H1 (cell line): ENCODE measurements around the gene HERC5. TPM values are rescaled to one million over a fixed set of nuclear protein-coding genes. Genes with fewer than 3 reads are reported as not detected.

Experiments used
- CTCF ChIA-PET: fragments of 300-600 bp; sonication (Branson Sonifier 250); formaldehyde crosslinking; loops from one replicate; lab custom pipeline; 2021; ENCODE audit not compliant: partially characterized antibody; lab: Charles Lee
- POLR2A ChIA-PET: fragments of 300-600 bp; sonication (Branson Sonifier 250); formaldehyde crosslinking; loops from one replicate; lab custom pipeline; 2021; ENCODE audit warnings: inconsistent platforms; ENCODE audit not compliant: partially characterized antibody; lab: Charles Lee
- DNase-seq, 2 experiments: peaks; one replicate each; pipeline versions ENCODE4 v3.0.0 to v3.0.0-alpha.2; 2010 to 2022; ENCODE audit warnings: low spot score in 2 of 2, low read depth in 1 of 2, mixed read lengths in 1 of 2
- FAIRE-seq: peaks from 2 replicates; lab custom pipeline; 2011; peaks lifted over from hg19 to GRCh38; lab: Jason Lieb, UNC
- H2AFZ ChIP-seq: 2 replicates; pipeline ENCODE4 v1.8.1; 2012; ENCODE audit warnings: low read length, inconsistent platforms
- H2AK5ac ChIP-seq: 2 replicates; pipeline ENCODE4 v1.6.1; 2013; ENCODE audit warnings: low read depth, low read length
- H2BK120ac ChIP-seq: replicated peaks from 2 replicates; pipeline ENCODE3; 2013; ENCODE audit warnings: low read depth, low read length, inconsistent platforms
- H2BK12ac ChIP-seq: 2 replicates; pipeline ENCODE4 v1.6.1; 2013; ENCODE audit warnings: low read depth, low read length
- H2BK15ac ChIP-seq: 2 replicates; pipeline ENCODE4 v1.6.1; 2013; ENCODE audit warnings: low read length
- H2BK20ac ChIP-seq: 2 replicates; pipeline ENCODE4 v1.6.1; 2013; ENCODE audit warnings: low read length
- H2BK5ac ChIP-seq: 2 replicates; pipeline ENCODE4 v1.6.1; 2013; ENCODE audit warnings: low read depth, low read length
- H3K14ac ChIP-seq: 2 replicates; pipeline ENCODE4 v1.6.1; 2013; ENCODE audit warnings: inconsistent platforms; ENCODE audit not compliant: insufficient read length
- H3K18ac ChIP-seq: 2 replicates; pipeline ENCODE4 v1.6.1; 2013; ENCODE audit warnings: low read length; ENCODE audit errors: extremely low read depth
- H3K23ac ChIP-seq: 2 replicates; pipeline ENCODE4 v1.6.1; 2013; ENCODE audit warnings: inconsistent platforms; ENCODE audit not compliant: insufficient read length
- H3K23me2 ChIP-seq: 2 replicates; pipeline ENCODE4 v1.6.1; 2013; ENCODE audit warnings: low read depth, low read length
- H3K27ac ChIP-seq: 2 replicates; pipeline ENCODE4 v1.6.1; 2011; ENCODE audit warnings: low read depth, low read length, inconsistent platforms
- H3K27me3 ChIP-seq, 4 experiments: replicated peaks in 1 of 4; 1 replicate in 1 of 4; 2 replicates in 3 of 4; pipeline versions ENCODE4 v1.6.1 to v1.8.1; 2011 to 2013; ENCODE audit warnings: low read length in 3 of 4, mild to moderate bottlenecking in 3 of 4, inconsistent platforms in 2 of 4, mixed read lengths in 2 of 4, moderate library complexity in 1 of 4; ENCODE audit not compliant: control insufficient read depth in 3 of 4, insufficient read depth in 3 of 4; ENCODE audit errors: extremely low read depth in 1 of 4
- H3K36me3 ChIP-seq, 4 experiments: 2 replicates each; pipeline versions ENCODE4 v1.6.1 to v1.8.1; 2011 to 2013; ENCODE audit warnings: mild to moderate bottlenecking in 4 of 4, low read length in 3 of 4, moderate library complexity in 2 of 4, control low read depth in 1 of 4, inconsistent platforms in 1 of 4; ENCODE audit not compliant: insufficient read depth in 4 of 4, control insufficient read depth in 2 of 4
- H3K4ac ChIP-seq: replicated peaks from 2 replicates; pipeline ENCODE3; 2013; ENCODE audit warnings: low read length, low read depth, mixed read lengths, inconsistent platforms; ENCODE audit not compliant: insufficient read length
- H3K4me1 ChIP-seq, 4 experiments: replicated peaks in 1 of 4; 1 replicate in 1 of 4; 2 replicates in 3 of 4; pipeline versions ENCODE4 v1.6.1 to v1.8.1; 2011 to 2013; ENCODE audit warnings: low read length in 3 of 4, inconsistent platforms in 2 of 4, mixed read lengths in 1 of 4; ENCODE audit not compliant: insufficient read depth in 4 of 4, control insufficient read depth in 3 of 4
- H3K4me2 ChIP-seq, 2 experiments: 2 replicates each; pipeline versions ENCODE4 v1.6.1 to v1.8.1; 2011 to 2013; ENCODE audit warnings: low read depth in 2 of 2, low read length in 2 of 2, control low read depth in 1 of 2, inconsistent platforms in 1 of 2, mild to moderate bottlenecking in 1 of 2; ENCODE audit not compliant: insufficient read depth in 1 of 2
- H3K4me3 ChIP-seq, 4 experiments: fragments of 200-600, 300-600 bp in 1 of 4; sonication (generic), shearing (Covaris generic), sonication (Bioruptor Twin) in 1 of 4; 2 replicates each; pipeline versions ENCODE4 v1.5.1 to v1.8.1; 2011 to 2016; ENCODE audit warnings: low read length in 4 of 4, low read depth in 3 of 4, control low read depth in 2 of 4, inconsistent platforms in 2 of 4, mild to moderate bottlenecking in 2 of 4, mixed read lengths in 1 of 4, moderate library complexity in 1 of 4; ENCODE audit not compliant: insufficient read depth in 2 of 4; ENCODE audit errors: extremely low read depth in 1 of 4
- H3K56ac ChIP-seq: replicated peaks from 2 replicates; pipeline ENCODE3; 2013; ENCODE audit warnings: low read depth, mild to moderate bottlenecking, mixed read lengths, low read length, inconsistent platforms; ENCODE audit not compliant: insufficient read length
- H3K79me1 ChIP-seq: 2 replicates; pipeline ENCODE4 v1.6.1; 2013; ENCODE audit warnings: low read depth, low read length, control low read depth
- H3K79me2 ChIP-seq, 2 experiments: 2 replicates each; pipeline versions ENCODE4 v1.6.1 to v1.8.1; 2012 to 2013; ENCODE audit warnings: low read length in 2 of 2, mild to moderate bottlenecking in 2 of 2, inconsistent platforms in 1 of 2; ENCODE audit not compliant: insufficient read depth in 2 of 2, control insufficient read depth in 1 of 2
- H3K9ac ChIP-seq, 4 experiments: replicated peaks in 1 of 4; 1 replicate in 1 of 4; 2 replicates in 3 of 4; pipeline versions ENCODE4 v1.6.1 to v1.8.1; 2011 to 2013; ENCODE audit warnings: low read depth in 3 of 4, low read length in 3 of 4, control low read depth in 2 of 4, mild to moderate bottlenecking in 2 of 4, moderate library complexity in 2 of 4, inconsistent platforms in 1 of 4; ENCODE audit errors: extremely low read depth in 1 of 4
- H3K9me3 ChIP-seq, 2 experiments: 2 replicates each; pipeline versions ENCODE4 v1.6.1 to v1.8.1; 2012 to 2013; ENCODE audit warnings: mild to moderate bottlenecking in 2 of 2, moderate library complexity in 2 of 2, control low read depth in 1 of 2, inconsistent platforms in 1 of 2, low read depth in 1 of 2, low read length in 1 of 2, mixed read lengths in 1 of 2; ENCODE audit not compliant: insufficient read depth in 2 of 2
- H4K20me1 ChIP-seq, 2 experiments: replicated peaks in 1 of 2; 2 replicates each; pipeline versions ENCODE3 to v1.8.1; 2011 to 2013; ENCODE audit warnings: inconsistent platforms in 2 of 2, low read length in 2 of 2, mild to moderate bottlenecking in 1 of 2; ENCODE audit not compliant: insufficient read depth in 2 of 2, control insufficient read depth in 1 of 2
- H4K5ac ChIP-seq: 2 replicates; pipeline ENCODE4 v1.6.1; 2013; ENCODE audit warnings: low read length, low read depth, mixed read lengths, inconsistent platforms; ENCODE audit not compliant: insufficient read length
- H4K8ac ChIP-seq: 2 replicates; pipeline ENCODE4 v1.8.0; 2013; ENCODE audit warnings: mild to moderate bottlenecking, moderate library complexity, low read length, inconsistent platforms; ENCODE audit not compliant: insufficient read depth; ENCODE audit errors: extremely low read depth
- H4K91ac ChIP-seq: replicated peaks from 2 replicates; pipeline ENCODE3; 2013; ENCODE audit warnings: low read length, mixed read lengths, inconsistent platforms; ENCODE audit not compliant: insufficient read length
- ASH2L ChIP-seq: fragments of 200-600, 300-600 bp; sonication (generic); IDR thresholded peaks from one replicate; pipeline ENCODE4 v1.7.1; 2017; ENCODE audit warnings: low read length
- GABPA ChIP-seq: IDR thresholded peaks from 2 replicates; pipeline ENCODE4 v1.6.1; 2011; ENCODE audit warnings: mild to moderate bottlenecking, low read length, moderate library complexity, borderline replicate concordance; ENCODE audit not compliant: insufficient read depth
- KDM5A ChIP-seq: fragments of 200-600 bp; IDR thresholded peaks from 2 replicates; pipeline ENCODE4 v1.7.1; 2012; ENCODE audit warnings: mild to moderate bottlenecking, low read length, inconsistent platforms, mixed read lengths
- PHF8 ChIP-seq: fragments of 200-600 bp; sonication (generic); conservative IDR thresholded peaks from 2 replicates; pipeline ENCODE4 v1.7.1; 2012; ENCODE audit warnings: low read depth, mild to moderate bottlenecking, inconsistent platforms, low read length, moderate library complexity
- POLR2AphosphoS5 ChIP-seq: IDR thresholded peaks from 2 replicates; pipeline ENCODE4 v1.6.1; 2011; ENCODE audit warnings: low read depth, low read length
- POU5F1 ChIP-seq: IDR thresholded peaks from 2 replicates; pipeline ENCODE4 v1.6.1; 2011; ENCODE audit warnings: low read depth, mild to moderate bottlenecking, low read length, moderate library complexity
- RFX5 ChIP-seq: IDR thresholded peaks from 2 replicates; pipeline ENCODE4 v1.6.1; 2011; ENCODE audit warnings: low read depth, low read length, improper control_type of control experiment, borderline replicate concordance
- SP2 ChIP-seq: IDR thresholded peaks from 2 replicates; pipeline ENCODE4 v1.6.1; 2012; ENCODE audit warnings: mild to moderate bottlenecking, low read length, inconsistent platforms
- TEAD4 ChIP-seq: IDR thresholded peaks from 2 replicates; pipeline ENCODE4 v1.6.1; 2012; ENCODE audit warnings: low read depth, low read length, inconsistent platforms, mixed read lengths
- WGBS, 2 experiments: shearing (Covaris generic) in 1 of 2; methylation state at CpG; one replicate each; pipeline versions ENCODE4 v1.1.6 to v1.1.7; 2013 to 2015; ENCODE audit warnings: low lambda C conversion rate in 2 of 2, mixed read lengths in 2 of 2, inconsistent platforms in 1 of 2, low coverage in 1 of 2, missing lambda C conversion rate in 1 of 2; ENCODE audit not compliant: insufficient replicate concordance in 2 of 2, insufficient coverage in 1 of 2, insufficient read length in 1 of 2; ENCODE audit errors: extremely low coverage in 1 of 2, missing lambda C conversion rate in 1 of 2; 5-methylcytosine and 5-hydroxymethylcytosine counted together
- polyA plus RNA-seq, 7 experiments: library from polyadenylated mRNA; depleted of rRNA in 3 of 7; stranded (reverse) in 5 of 7; unstranded in 2 of 7; fragments of >200 nt in 5 of 7; fragments of 200-250 nt in 2 of 7; gene quantifications; 1 replicate in 5 of 7; 2 replicates in 1 of 7; 4 replicates in 1 of 7; pipeline versions ENCODE4 v1.2.1 to v1.2.3, GENCODE V29; 2011 to 2013; ENCODE audit warnings: missing spikeins in 2 of 7, mixed read lengths in 2 of 7
- total RNA-seq: library from RNA; stranded (reverse); fragmentation: NEBNext Ultra II Directional; extraction: Animal tissue kit (Norgen Biotek cat#: 25700); gene quantifications from 2 replicates; pipeline ENCODE4 v1.2.1, GENCODE V29; 2021
- TF ChIP-seq, protein P1 (sequence below): IDR thresholded peaks from 2 replicates; pipeline ENCODE4 v1.6.1; 2011; ENCODE audit warnings: low read depth, mild to moderate bottlenecking, low read length; ENCODE audit not compliant: insufficient read depth
- TF ChIP-seq, protein P2 (sequence below): IDR thresholded peaks from 2 replicates; pipeline ENCODE4 v1.6.1; 2011; ENCODE audit warnings: low read length, improper control_type of control experiment
- TF ChIP-seq, protein P3 (sequence below): IDR thresholded peaks from 2 replicates; pipeline ENCODE4 v1.6.1; 2012; ENCODE audit warnings: inconsistent platforms

The HERC5 gene
- total and polyA plus RNA-seq, 2 of the 8 experiments (the other 6 are each of a cell fraction or from before 2014, with no cell fraction given), result 6.6 to 20.7 TPM

DNA sequence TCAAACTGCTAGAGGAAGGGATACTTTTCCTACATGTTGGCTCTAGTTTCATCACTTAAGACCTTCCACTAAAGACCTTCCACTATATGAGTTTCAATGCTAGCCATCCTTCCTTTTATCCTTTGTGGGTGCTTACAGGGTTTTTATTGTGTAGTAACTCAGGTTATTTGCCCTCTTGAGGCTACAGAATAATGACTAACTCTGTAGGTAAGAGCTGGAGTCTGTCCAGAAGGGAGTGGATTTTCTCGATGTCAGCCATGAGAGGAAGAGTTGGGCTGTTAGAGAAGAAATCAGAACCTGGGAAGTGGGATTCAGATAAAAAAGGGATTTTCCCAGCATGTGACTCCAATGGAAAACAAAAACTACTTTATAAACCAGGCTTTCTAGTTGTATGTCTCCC, 27.5 kb upstream of the HERC5 start:
- Histone ChIP-seq H3K79me1 (no peaks in the 10 kb centered on the region), H2AK5ac (no peak overlapping the region), H3K27ac (no peak overlapping the region), H3K14ac (no peak overlapping the region), H2BK12ac (no peak overlapping the region), H3K4me2 (no peak overlapping the region), H3K4me3 (no peak overlapping the region), H3K23me2 (no peaks in the 10 kb centered on the region; the same call in 1 of the 2 replicates), H3K56ac (no peak overlapping the region), H2BK20ac (no peak overlapping the region), H4K5ac (no peak overlapping the region), H3K18ac (no peak overlapping the region), H4K20me1 (no peaks in the 10 kb centered on the region), H3K9ac (no peak overlapping the region), H2BK5ac (no peak overlapping the region), H3K4ac (no peak overlapping the region), H3K79me2 (no peaks in the 10 kb centered on the region), H2AFZ (no peak overlapping the region), H2BK15ac (no peak overlapping the region), H3K9me3 (no peaks in the 10 kb centered on the region; a peak in 1 of 4 replicates), H4K91ac (no peak overlapping the region), H3K23ac (no peak overlapping the region), H2BK120ac (no peak overlapping the region), H3K36me3 (no peaks in the 10 kb centered on the region; a peak in 1 of 8 replicates), H3K27me3 (no peaks in the 10 kb centered on the region), H3K4me1 (no peaks in the 10 kb centered on the region), H4K8ac (no peak overlapping the region)
- CTCF ChIA-PET, result interaction anchor here (1.6 kb wide), 1 partner anchor 12 kb away, joined by 4 read pairs; no protein-coding TSS in a partner anchor
- FAIRE-seq, result no peak
- POLR2A ChIA-PET, result no interaction called here
- DNase-seq, result no peak
- WGBS, 2 experiments, result 95% methylated on average over 1 of the region's 1 CpG; no CpG with 5 or more reads in 1 of the 2 experiments
- TF ChIP-seq, protein P1, sequence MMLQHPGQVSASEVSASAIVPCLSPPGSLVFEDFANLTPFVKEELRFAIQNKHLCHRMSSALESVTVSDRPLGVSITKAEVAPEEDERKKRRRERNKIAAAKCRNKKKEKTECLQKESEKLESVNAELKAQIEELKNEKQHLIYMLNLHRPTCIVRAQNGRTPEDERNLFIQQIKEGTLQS, result no peak
- TF ChIP-seq PHF8, result no peak
- no peak for TF ChIP-seq GABPA
- TF ChIP-seq POLR2AphosphoS5, result no peak
- TF ChIP-seq, protein P2, sequence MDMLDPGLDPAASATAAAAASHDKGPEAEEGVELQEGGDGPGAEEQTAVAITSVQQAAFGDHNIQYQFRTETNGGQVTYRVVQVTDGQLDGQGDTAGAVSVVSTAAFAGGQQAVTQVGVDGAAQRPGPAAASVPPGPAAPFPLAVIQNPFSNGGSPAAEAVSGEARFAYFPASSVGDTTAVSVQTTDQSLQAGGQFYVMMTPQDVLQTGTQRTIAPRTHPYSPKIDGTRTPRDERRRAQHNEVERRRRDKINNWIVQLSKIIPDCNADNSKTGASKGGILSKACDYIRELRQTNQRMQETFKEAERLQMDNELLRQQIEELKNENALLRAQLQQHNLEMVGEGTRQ, result no peak
- TF ChIP-seq RFX5, result no peak
- TF ChIP-seq TEAD4, result no peak
- no peak for TF ChIP-seq SP2
- TF ChIP-seq POU5F1, result no peak
- TF ChIP-seq, protein P3, sequence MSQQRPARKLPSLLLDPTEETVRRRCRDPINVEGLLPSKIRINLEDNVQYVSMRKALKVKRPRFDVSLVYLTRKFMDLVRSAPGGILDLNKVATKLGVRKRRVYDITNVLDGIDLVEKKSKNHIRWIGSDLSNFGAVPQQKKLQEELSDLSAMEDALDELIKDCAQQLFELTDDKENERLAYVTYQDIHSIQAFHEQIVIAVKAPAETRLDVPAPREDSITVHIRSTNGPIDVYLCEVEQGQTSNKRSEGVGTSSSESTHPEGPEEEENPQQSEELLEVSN, result no peak
- no peak for TF ChIP-seq ASH2L
- no peak for TF ChIP-seq KDM5A
